K562 (cell line): ENCODE results near the gene MYO18B. TPM values are rescaled to one million over a fixed set of nuclear protein-coding genes. Genes with fewer than 3 reads are reported as not detected.

Source experiments
- CHD1 ChIP-seq: fragments of 200-600 bp; sonication (generic); IDR thresholded peaks from one replicate; pipeline ENCODE4 v1.6.1; 2012; ENCODE audit warnings: mild to moderate bottlenecking, moderate library complexity, low read length, inconsistent platforms
- DNMT1 ChIP-seq: fragments of 450-650 bp; IDR thresholded peaks from 2 replicates; pipeline ENCODE4 v1.6.1; 2016; ENCODE audit warnings: antibody characterized with exemption, mild to moderate bottlenecking
- EZH2 ChIP-seq: IDR thresholded peaks from 2 replicates; pipeline ENCODE4 v1.6.1; 2012; ENCODE audit warnings: low read depth, mild to moderate bottlenecking, inconsistent platforms, low read length, borderline replicate concordance
- FOXJ2 ChIP-seq: fragments of 200-800 bp; sonication (Bioruptor generic); IDR thresholded peaks from 2 replicates; pipeline ENCODE4 v1.6.1; 2016; ENCODE audit warnings: missing genetic modification characterization, missing compliant biosample characterization
- NKRF ChIP-seq: fragments of 450-650 bp; IDR thresholded peaks from 2 replicates; pipeline ENCODE4 v1.6.1; 2016; ENCODE audit warnings: borderline replicate concordance
- TEAD4 ChIP-seq, 2 experiments: sonication (generic) in 1 of 2; formaldehyde crosslinking in 1 of 2; IDR thresholded peaks; 2 replicates each; pipeline versions ENCODE4 v1.6.1 to v1.8.0; 2012 to 2022; ENCODE audit warnings: borderline replicate concordance in 1 of 2, inconsistent platforms in 1 of 2, low read length in 1 of 2, mild to moderate bottlenecking in 1 of 2, missing genetic modification reagents in 1 of 2
- ZNF318 ChIP-seq, 2 experiments: fragments of 450-650 bp; IDR thresholded peaks; 2 replicates each; pipeline ENCODE4 v1.6.1; 2016; ENCODE audit warnings: mild to moderate bottlenecking in 2 of 2, borderline replicate concordance in 1 of 2, low read depth in 1 of 2, moderate library complexity in 1 of 2
- polyA plus RNA-seq, 8 experiments: library from polyadenylated mRNA; depleted of rRNA in 4 of 8; stranded (reverse) in 5 of 8; unstranded in 3 of 8; fragments of >200 nt; fragmentation: Nextera tagmentation in 2 of 8; fragmentation: Illumina TruSeq in 1 of 8; extraction: Ambion mirVana in 2 of 8; extraction: Trizol in 1 of 8; gene quantifications; 2 replicates each; pipeline versions ENCODE4 v1.2.1 to v1.2.3, GENCODE V29; 2011 to 2014; ENCODE audit warnings: inconsistent platforms in 1 of 8, missing spikeins in 1 of 8
- total RNA-seq, 7 experiments: library from RNA; depleted of rRNA in 6 of 7; stranded (reverse); fragments of >200 nt in 6 of 7; fragmentation: Illumina TruSeq in 2 of 7; extraction: Trizol in 2 of 7; gene quantifications; 2 replicates each; pipeline versions ENCODE4 v1.2.1 to v1.2.3, GENCODE V29; 2011 to 2021; ENCODE audit warnings: low replicate concordance in 1 of 7
- TF ChIP-seq, protein P1 (sequence below): fragments of 250-450 bp; sonication (Bioruptor Pico); IDR thresholded peaks from 2 replicates; pipeline ENCODE4 v1.4.0; 2020

Gene MYO18B
- total and polyA plus RNA-seq, 9 of the 15 experiments (the other 6 are each of a cell fraction or from before 2014, with no cell fraction given): 0.06 to 7.0 (median 4.3) TPM

DNA sequence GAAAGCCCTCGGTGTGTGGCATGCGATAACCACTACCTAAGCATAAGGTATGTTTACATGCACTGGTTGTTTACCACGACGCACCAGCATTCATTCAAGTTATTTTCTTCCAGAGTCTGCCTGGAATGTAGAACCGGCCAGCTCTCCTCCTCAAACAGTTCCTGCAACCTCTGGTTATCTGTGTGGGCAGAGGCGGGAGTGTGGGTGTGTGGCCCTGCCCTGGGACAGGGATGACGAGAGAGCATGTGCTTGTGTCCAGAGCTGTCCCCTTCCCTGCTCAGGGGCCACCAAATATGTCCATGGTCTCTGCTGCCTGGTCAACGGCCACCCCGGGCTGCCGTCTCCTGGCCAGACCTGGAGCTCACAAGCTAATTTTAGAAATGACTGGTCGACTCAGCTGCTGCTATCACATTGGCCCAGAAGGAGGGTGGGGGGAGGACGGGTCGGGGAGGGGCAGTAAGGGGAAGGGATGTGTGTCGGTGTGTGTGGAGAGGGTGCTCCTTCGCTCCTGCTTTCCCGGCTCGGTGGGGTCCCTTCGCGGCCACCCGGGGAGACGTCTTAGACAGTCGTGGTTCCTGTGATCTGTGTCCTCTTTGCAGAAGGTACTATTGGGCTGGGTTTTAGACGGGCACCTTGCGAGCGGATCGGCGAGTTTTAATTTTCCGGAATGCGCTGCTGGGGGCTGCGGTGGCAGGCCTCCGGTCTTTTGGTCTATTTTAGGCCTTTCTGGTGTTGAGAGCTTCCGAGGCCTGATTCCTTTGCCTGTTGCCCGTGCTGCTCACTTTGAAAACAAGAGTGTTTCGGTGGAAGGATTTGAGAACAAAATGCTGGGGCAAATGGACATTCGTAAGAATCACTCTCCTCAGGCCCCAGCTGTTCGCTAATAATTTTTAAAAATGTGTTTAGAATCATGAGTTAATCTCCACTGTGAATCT, at the start of gene MYO18B (continued):
- no peak for TF ChIP-seq ZNF318 (IDR thresholded peaks at IDR 0.05; ENCODE audit: borderline replicate concordance in 1 of 2, low read depth in 1 of 2)
- TF ChIP-seq EZH2: no peak
- TF ChIP-seq FOXJ2 (tag): peak; percentile 49; the same call in 1 of the 2 replicates
- TF ChIP-seq CHD1: peak; percentile 35
- TF ChIP-seq, protein P1, sequence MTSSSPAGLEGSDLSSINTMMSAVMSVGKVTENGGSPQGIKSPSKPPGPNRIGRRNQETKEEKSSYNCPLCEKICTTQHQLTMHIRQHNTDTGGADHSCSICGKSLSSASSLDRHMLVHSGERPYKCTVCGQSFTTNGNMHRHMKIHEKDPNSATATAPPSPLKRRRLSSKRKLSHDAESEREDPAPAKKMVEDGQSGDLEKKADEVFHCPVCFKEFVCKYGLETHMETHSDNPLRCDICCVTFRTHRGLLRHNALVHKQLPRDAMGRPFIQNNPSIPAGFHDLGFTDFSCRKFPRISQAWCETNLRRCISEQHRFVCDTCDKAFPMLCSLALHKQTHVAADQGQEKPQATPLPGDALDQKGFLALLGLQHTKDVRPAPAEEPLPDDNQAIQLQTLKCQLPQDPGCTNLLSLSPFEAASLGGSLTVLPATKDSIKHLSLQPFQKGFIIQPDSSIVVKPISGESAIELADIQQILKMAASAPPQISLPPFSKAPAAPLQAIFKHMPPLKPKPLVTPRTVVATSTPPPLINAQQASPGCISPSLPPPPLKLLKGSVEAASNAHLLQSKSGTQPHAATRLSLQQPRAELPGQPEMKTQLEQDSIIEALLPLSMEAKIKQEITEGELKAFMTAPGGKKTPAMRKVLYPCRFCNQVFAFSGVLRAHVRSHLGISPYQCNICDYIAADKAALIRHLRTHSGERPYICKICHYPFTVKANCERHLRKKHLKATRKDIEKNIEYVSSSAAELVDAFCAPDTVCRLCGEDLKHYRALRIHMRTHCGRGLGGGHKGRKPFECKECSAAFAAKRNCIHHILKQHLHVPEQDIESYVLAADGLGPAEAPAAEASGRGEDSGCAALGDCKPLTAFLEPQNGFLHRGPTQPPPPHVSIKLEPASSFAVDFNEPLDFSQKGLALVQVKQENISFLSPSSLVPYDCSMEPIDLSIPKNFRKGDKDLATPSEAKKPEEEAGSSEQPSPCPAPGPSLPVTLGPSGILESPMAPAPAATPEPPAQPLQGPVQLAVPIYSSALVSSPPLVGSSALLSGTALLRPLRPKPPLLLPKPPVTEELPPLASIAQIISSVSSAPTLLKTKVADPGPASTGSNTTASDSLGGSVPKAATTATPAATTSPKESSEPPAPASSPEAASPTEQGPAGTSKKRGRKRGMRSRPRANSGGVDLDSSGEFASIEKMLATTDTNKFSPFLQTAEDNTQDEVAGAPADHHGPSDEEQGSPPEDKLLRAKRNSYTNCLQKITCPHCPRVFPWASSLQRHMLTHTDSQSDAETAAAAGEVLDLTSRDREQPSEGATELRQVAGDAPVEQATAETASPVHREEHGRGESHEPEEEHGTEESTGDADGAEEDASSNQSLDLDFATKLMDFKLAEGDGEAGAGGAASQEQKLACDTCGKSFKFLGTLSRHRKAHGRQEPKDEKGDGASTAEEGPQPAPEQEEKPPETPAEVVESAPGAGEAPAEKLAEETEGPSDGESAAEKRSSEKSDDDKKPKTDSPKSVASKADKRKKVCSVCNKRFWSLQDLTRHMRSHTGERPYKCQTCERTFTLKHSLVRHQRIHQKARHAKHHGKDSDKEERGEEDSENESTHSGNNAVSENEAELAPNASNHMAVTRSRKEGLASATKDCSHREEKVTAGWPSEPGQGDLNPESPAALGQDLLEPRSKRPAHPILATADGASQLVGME: no peak
- TF ChIP-seq TEAD4 (IDR thresholded peaks at IDR 0.05; ENCODE audit: low read length): peak; percentile 74
- TF ChIP-seq TEAD4 (CRISPR knock-in tag; IDR thresholded peaks at IDR 0.05; ENCODE audit: borderline replicate concordance): no peak
- TF ChIP-seq DNMT1: no peak
- TF ChIP-seq NKRF: no peak
